Measurements from ENCODE around the gene SV2B.

SV2B gene, protein sequence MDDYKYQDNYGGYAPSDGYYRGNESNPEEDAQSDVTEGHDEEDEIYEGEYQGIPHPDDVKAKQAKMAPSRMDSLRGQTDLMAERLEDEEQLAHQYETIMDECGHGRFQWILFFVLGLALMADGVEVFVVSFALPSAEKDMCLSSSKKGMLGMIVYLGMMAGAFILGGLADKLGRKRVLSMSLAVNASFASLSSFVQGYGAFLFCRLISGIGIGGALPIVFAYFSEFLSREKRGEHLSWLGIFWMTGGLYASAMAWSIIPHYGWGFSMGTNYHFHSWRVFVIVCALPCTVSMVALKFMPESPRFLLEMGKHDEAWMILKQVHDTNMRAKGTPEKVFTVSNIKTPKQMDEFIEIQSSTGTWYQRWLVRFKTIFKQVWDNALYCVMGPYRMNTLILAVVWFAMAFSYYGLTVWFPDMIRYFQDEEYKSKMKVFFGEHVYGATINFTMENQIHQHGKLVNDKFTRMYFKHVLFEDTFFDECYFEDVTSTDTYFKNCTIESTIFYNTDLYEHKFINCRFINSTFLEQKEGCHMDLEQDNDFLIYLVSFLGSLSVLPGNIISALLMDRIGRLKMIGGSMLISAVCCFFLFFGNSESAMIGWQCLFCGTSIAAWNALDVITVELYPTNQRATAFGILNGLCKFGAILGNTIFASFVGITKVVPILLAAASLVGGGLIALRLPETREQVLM

DNA sequence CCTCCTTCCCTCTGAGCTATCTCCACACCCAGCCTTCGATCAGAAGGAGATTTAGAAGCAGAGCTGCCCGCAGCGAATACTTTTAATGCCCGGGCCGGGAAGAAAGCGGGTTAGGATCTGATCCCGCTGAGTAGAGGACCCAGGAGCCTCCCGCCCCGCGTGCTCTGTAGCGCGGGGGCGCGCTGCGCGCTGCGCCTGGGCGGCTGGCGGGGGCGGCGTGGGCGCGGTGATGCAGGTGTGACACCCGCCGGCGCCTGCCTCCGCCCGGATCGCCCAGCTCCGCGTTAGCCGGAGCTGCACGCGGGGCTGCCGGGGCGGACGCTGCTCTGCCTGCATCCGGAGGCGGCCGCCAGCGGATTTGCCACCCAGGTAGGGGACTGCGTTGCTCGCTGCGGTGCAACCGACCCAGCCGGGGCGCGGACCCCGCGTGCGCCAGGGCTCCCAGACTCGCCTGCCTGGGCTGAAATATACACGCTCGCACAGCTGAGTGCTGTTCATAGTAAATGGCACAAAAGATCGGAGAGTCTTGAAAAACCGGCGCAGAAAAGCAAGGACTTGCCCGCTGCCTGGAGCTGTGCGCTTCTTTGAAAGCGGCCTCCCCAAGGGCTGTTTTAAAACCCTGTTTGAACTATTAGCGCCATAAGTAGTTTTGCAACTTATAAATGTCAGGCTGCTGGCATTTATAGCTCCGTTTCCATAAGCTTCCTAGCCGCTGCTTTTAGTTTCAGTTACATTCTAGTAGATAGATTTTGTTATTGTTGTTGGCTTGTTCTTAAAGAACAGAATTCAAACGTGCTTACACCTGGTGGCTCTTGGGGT, at the start of gene SV2B:
SV2B (plus strand) TSS at position 263 of the 819 bp plus-strand sequence. CDS start 126,007 bp downstream, outside the sequence.
- DNase-seq (ENCODE audit: insufficient read length, low spot score) (no peak), FAIRE-seq (no peak)
- no peak for TF ChIP-seq POLR2A (IDR thresholded peaks at IDR 0.05; ENCODE audit: low read depth, low read length)

GRCh38 chr15:91051248-91051647, 48.8 kb upstream of the SV2B start:
- no peak for FAIRE-seq
- no peak for DNase-seq (ENCODE audit: insufficient read length, low spot score)
- TF ChIP-seq POLR2A (IDR thresholded peaks at IDR 0.05; ENCODE audit: low read depth, low read length) = no peak

GRCh38 chr15:91054816-91055215, 45.2 kb upstream of the SV2B start:
- no peak for TF ChIP-seq POLR2A (IDR thresholded peaks at IDR 0.05; ENCODE audit: low read depth, low read length)
- DNase-seq (ENCODE audit: insufficient read length, low spot score) (no peak), FAIRE-seq (no peak)

GRCh38 chr15:91055548-91056331, 44.3 kb upstream of the SV2B start:
- FAIRE-seq = peak; percentile 69
- no peak for TF ChIP-seq POLR2A (IDR thresholded peaks at IDR 0.05; ENCODE audit: low read depth, low read length)
- DNase-seq (ENCODE audit: insufficient read length, low spot score) = peak; percentile 44

GRCh38 chr15:91061230-91061629, 38.8 kb upstream of the SV2B start:
- DNase-seq (ENCODE audit: insufficient read length, low spot score) = no peak
- FAIRE-seq = no peak
- TF ChIP-seq POLR2A (IDR thresholded peaks at IDR 0.05; ENCODE audit: low read depth, low read length) = no peak

DNA sequence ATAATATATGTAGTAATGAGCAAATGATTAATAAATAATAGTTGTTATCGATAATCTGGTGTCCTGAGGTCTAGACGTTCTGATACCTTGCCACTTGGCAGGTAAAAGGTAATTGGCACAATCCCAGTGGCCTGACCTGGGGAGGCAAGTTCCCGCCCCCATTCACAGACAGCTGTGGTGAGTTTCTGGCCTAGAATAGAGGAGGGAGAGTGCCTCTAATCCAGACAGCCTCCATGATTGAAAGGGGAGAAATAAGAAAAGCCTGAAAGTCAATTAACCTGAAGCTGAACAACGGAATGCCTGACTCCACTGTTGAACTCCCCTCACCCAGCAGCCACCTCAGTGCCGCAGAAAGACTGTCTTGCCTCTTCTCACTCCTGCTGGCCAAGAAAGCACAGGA, 38.1 kb upstream of the SV2B start:
- no peak for TF ChIP-seq POLR2A (IDR thresholded peaks at IDR 0.05; ENCODE audit: low read depth, low read length)
- no peak for FAIRE-seq
- no peak for DNase-seq (ENCODE audit: insufficient read length, low spot score)

DNA sequence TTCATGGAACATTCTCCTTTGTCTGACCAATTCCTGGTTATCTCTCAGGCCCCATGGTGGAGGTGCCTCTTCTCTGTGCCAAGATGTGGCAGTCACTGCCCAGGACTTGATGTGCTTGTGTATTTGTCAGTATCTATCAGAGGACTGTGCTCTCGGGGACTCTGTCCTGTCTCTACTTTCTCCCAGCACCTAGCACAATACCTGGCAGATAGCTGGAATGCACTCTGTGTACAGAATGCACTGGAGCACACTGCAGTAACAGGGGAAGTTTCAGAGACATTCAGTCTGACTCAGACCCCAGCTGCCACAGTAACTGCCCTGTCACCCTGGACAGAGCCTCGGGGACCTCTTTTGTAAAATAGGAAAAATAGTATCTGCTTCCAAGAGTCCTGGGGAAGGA, 34.6 kb upstream of the SV2B start:
- no peak for TF ChIP-seq POLR2A (IDR thresholded peaks at IDR 0.05; ENCODE audit: low read depth, low read length)
- DNase-seq (ENCODE audit: insufficient read length, low spot score) (no peak), FAIRE-seq (no peak)

- no peak for DNase-seq (ENCODE audit: insufficient read length, low spot score)
- TF ChIP-seq POLR2A (IDR thresholded peaks at IDR 0.05; ENCODE audit: low read depth, low read length) = no peak
- no peak for FAIRE-seq
Observed at GRCh38 chr15:91067036-91067435, 33.0 kb upstream of the SV2B start.

GRCh38 chr15:91068436-91068835, 31.6 kb upstream of the SV2B start:
- no peak for TF ChIP-seq POLR2A (IDR thresholded peaks at IDR 0.05; ENCODE audit: low read depth, low read length)

GRCh38 chr15:91068966-91069365, 31.1 kb upstream of the SV2B start:
- TF ChIP-seq POLR2A (IDR thresholded peaks at IDR 0.05; ENCODE audit: low read depth, low read length) = no peak
- DNase-seq (ENCODE audit: insufficient read length, low spot score) = no peak
- no peak for FAIRE-seq

More at GRCh38 chr15:91068436-91068835, 31.6 kb upstream of the SV2B start:
- DNase-seq (ENCODE audit: insufficient read length, low spot score) (no peak), FAIRE-seq (no peak)

DNA sequence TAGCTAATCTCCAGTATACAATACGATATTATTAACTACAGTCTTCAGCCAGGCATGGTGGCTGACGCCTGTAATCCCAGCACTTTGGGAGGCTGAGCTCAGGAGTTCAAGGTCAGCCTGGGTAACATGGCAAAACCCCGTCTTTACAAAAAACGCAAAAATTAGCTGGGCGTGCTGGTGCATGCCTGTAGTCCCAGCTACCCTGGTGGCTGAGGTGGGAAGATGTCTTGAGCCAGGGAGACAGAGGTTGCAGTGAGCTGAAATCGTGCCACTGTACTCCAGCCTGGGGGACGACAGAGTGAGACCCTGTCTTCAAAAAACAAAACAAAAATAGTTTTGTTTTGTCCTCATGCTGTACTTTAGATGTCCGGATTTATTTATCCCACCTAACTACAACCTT, 29.2 kb upstream of the SV2B start:
- DNase-seq (ENCODE audit: insufficient read length, low spot score) (no peak), FAIRE-seq (no peak)
- no peak for TF ChIP-seq POLR2A (IDR thresholded peaks at IDR 0.05; ENCODE audit: low read depth, low read length)

DNA sequence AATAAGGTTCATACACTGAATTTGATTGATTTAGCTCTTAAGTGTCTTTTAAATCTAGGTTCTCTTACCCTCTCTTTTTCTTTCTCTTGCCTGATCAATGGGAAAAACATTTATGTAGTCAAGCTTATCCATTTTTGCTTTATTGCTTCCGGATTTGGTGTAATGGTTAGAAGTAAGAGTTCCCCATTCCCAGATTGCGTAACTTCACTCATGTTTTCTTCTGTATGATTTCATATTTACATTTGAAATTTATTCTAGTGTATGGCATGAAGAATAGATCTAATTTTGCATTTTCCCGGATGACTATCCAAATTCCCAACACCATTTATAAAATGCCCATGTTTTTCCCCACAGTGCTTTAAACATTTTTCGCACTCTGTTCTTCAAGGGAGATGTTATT, 27.9 kb upstream of the SV2B start:
- TF ChIP-seq POLR2A (IDR thresholded peaks at IDR 0.05; ENCODE audit: low read depth, low read length) = no peak
- DNase-seq (ENCODE audit: insufficient read length, low spot score) (no peak), FAIRE-seq (no peak)

DNA sequence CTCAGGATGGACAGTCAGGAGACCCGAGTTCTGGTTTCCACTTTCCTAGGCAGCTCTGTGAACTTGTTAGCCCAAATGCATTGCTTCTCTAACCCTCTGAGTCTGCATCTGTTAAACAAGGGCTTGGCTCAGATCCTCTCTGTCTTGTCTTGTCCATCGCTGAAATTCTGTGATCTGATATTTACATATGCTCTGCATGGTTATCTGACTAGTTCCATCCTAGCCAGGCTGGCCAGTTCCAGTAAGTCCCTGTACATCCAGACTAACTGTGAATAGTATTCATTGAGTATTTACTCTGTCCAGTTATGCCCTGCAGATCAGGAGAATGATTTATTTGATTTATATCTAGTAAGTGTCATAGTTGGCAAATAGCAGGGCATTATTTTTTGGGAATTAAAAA, 27.0 kb upstream of the SV2B start:
- FAIRE-seq (no peak), DNase-seq (ENCODE audit: insufficient read length, low spot score) (no peak)
- no peak for TF ChIP-seq POLR2A (IDR thresholded peaks at IDR 0.05; ENCODE audit: low read depth, low read length)

All from H54 (cell line).